NCI-H2029 (cell line): ENCODE measurements around the gene RFTN1.
A peak's percentile ranks its signal among the peaks of the same experiment; 100 is the strongest.

Experiments
- DNase-seq: peaks from one replicate; lab custom pipeline; 2025; lab: John Stamatoyannopoulos, UW

The RFTN1 gene

DNA sequence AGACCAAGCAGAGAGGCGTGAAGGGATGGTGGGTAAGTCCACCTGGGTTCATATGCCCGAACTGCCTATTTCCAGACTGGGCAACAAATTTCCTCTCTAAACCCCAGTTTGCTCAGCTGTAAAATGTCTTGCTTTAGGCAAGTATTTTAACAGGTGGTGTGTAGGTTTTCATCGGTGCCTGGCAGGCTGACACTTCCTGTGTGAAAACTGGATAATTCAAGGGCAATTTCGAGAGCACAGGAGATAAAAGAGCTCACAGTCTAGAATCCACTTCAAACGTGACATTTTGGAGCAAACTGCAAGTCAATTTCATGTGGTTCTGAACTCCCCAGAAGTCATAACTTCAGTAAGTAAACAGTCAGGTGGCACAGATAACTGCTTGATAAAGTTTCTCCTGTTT is 136.3 kb downstream of the RFTN1 start:
- no peak for DNase-seq

DNA sequence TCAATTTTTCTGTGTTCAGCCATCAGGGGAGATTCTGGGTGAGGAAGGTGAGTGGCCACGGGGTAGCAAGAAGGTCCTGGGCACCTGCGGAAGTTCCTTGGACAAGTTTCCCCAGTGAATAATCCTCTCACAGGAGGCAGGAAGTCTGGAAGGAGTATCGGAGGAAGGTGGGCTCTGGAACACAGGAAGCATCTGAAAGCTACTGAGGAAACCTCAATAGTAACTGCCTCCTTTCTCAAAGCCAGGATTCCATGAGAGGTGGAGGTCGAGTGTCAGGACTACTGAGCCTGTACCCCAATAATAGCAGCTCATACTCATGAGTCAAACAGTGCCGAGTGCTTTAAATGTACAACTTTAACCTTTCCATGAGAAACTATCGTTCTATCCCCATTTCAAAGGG is 137.6 kb downstream of the RFTN1 start:
- no peak for DNase-seq

DNA sequence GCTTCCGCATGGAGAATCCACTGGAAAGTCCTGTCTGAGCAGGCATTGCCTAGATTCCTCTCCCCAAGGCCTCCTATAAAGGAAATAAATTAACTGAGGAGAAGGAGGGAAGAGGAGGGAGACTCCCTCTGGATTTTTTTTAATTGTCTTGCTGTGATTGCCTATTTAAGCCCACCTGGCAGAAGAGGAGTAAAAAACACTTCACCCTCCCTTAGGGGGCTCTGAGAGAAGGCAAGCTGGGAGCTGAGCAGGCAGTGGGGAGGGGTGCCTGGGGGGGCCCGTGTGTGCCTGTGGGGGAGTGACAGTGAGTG is 138.6 kb downstream of the RFTN1 start:
- DNase-seq: no peak

DNA sequence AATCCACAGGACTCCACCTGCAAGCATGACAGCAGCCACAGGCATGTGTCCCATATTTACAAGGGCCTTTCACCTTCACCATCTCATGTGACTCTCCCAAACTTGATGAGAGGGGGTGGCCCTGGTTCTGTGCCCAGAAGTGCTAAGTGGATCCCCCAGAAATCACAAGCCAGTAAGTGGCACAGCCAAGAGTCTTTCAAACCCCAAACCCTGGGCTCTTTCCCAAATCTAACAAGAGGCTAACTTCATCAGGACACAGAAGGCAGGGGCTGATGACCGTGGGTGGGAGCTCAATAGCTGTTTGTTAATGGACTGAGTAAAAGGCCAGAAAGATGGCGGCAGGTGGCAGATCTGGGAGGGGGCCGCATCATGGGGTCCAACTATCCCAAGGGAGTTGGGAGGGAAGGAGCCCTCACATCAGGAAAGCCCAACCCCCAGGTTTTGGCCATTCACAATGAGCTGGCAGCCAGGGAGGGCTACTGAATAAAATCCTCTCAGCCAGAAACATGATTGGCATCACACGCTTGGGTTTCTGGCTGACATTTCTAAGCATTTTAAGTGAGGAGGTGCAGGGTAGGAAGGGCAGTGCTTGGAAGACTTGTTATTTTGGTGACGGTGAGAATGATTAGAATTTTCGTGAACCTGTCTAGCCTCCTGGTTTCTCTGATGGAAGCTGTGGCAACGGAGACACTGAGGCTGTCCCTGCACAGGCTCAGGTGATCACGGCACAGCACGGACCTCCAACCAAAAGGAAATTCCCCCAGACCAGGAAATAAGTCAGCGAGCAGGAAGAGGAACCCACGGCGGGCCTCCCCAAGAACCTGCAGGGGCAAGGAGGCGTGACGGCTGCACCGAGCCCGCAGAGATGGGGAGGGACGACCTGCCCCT is 139.2 kb downstream of the RFTN1 start:
- DNase-seq: no peak

DNA sequence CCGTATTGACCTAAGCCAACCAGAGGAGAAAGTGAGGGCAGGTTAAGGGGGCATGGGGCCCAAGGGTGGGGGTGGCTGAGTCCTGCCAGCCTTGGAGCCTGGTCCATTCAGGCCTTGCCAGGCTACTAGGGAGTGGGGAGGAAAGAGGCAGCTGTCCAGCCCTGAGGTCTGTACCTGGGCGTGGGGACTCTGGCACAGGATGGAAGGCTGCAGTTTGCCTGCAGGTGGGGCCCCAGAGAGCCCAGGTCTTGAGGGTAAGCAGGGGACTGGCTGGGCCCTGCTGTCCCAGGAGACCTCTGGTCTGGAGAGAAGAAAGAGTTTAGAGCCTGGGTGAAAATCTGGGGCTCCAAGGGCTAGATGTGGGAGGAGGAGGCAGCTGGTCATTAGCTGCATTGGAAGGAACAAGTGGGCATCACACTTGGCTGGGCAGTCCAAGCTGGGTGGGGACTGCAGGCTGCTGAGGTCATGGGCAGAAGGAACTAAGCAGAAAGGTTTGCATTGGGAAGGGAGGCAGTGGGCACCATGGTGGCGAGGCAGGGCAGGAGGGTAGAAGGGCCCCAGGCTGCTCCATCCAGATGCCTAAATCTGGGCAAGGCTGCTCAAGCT is 140.1 kb downstream of the RFTN1 start:
- DNase-seq: no peak

DNA sequence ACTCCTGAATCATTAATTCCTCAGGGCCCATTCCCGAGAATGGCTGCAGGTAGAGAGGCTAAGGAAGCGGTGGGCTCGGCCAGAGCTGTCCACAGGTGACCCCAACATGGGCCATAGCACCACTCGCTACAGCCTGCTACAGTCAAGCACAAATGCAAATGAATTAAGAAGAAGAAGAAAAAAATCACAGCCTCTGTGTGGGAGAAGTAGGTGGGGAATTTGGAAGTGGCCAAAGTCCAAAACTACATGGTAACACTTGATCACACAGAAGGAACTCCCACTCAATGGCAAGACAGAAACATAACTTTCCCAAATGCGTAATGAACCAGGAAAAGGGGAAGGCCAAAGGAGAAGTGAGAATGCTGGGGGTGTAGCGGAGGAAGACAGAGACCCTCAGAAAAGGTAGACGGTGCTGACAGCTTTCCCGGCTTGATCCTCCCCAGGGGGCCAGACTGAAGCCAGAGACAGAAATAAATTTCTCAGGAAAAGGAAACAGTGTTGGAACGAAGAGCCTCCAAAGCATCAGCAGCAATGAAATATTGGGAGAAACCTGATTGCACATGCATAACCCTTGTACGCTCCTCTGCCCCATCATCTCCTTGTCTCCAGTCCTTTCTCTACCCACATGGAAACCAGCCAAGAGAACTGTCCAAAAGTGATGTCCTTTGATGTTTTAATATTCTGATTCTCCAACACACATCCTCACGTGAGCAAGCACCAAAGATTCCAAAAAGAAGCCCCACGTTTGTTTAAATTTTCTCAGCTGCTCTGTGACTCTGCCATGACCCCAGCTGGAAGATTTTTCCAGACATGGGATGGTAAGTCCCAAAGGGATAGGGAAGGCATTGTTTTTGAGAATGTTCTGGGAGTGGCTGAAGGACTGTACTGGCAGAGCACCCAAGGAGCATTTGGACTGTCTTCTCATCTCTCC is 140.9 kb downstream of the RFTN1 start:
- DNase-seq: no peak

DNA sequence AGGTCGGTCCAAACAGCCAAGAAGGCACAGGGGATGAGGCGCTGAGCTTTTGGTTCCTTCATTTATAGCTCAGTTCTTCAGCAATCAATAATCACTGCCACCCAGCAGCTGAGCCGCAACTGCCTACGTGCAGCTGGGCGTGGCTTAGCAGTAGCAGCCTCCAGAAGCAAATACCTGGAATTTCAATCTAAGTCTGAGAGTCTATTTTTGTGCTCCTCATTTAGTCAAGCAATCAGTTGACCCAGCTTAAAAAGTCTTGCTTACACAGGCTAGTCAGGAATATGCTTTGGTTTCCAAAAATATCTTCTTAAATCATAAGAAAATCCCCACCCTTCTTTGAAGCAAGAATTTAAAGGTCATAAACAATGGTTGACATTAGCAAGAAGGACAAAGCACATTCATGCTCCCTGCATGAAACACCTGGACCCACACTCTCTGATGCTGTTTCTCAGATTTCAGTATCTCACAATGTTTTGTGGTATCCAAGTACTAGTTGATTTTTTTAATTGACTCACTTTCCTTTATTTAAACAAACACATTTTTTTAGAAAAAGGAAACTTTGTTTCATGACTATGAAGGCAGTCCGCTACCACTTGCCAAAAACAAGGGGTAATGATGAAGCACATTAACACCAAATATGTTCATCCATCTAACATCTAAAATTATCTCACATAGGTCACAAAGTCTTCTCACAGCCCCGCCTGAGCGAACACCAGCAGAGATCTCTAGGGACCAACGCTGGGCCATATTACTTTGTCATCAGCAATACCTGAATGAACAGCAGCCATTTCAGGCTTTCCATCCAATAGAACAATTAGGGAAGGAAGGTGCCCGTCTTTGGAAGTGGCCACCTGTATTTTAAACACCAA is 142.4 kb downstream of the RFTN1 start:
- DNase-seq: no peak

DNA sequence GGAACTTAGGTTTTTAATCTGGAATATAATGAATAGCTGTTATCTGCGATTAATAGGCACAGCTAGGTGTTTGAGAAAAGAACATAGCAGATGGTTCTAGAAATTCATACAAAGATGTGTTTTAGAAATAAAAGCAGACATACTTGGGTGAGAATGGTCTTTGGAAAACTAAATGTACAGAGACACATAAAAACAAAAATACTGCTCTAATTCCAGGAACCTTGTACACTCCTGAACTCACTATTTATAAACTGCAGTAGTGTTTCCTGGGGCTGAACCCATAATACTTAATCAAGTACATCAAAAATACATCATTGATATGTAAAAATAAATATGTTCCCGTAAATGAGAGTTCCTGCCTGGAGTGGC is 143.0 kb downstream of the RFTN1 start:
- no peak for DNase-seq

DNA sequence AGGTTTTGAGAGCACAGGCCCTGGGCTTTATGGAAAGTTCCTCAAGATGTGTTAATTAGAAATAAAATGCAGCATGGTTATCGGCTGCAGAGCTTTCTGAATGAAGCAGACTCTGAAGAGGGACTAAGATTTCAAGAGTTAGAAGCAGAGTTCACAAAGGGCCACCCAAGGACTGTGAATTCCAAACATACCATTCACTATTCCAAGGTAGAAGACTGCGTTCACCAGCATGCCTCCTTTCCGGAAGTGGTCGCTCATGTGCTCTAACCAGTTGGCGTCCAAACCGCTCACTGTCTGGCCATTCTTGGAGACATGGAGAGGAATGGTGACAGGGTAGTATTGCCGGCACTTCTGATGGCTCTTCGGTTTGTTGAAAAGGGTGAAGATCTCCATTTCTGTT is 143.6 kb downstream of the RFTN1 start:
- no peak for DNase-seq

DNA sequence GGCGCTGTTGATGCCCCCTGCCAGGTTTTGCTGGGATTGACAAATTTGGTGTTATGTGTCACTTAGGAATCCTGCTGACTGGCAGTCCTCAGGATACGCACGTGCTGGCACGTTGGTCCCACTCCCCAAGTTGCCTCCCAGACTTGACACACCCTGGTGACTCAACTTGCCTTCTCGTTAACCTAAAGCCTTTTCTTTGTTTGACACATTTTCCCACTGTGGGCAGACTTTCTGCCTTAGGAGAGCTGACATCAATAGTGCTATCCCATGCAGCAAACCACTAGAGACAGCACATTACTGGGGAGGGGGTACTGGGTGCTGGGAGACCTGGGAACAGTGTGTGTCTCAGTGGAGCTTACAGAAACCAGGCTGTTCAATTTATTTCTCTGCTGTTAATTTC is 144.2 kb downstream of the RFTN1 start:
- no peak for DNase-seq

DNA sequence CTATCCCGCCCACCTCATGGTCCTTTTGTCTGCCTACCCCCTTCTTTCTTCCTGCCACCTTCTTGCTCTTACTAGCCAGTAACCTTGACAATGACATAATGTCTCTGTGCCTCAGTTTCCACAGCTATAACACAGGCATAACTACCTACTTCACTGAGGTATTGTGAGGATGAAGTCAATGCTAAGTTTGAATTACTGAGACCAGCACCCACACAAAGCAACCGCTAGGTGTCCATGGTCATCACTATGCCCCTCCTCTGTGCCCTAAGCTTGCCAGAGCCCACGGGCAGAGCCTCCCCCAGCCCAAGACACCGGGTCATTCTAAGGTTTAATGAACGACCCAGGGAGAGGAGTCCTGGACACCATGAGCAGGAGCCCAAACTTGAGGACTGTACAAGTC is 146.9 kb downstream of the RFTN1 start:
- no peak for DNase-seq

DNA sequence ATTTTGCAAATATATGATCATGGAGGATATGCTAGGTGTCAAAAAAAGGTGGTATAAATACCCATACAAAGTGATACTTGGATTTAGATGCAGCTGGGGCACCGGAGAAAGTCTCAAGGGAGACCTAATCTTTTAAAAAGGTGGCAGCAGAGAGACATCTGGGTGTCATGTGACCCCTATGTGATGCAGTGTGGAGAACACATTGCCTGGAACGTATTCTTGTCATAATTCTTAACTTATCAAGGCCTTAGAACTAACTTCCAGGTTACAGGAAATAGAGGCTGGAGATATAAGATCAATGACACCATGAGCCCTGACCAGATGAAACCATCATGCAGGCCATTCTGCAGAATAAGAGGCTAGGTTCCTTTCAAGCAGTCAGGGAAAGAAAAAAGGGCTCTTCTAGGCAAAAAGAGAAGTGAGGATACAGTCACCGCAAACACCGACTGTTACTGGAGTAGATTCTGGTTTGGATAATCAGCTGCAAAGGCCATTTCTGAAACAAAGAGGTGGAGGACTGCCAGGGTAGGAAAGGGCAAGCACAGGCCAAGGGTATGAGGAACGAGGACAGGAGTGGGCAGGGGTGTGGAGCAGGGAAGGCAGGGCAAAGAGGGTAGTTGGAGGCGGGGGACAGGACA is 147.9 kb downstream of the RFTN1 start:
- no peak for DNase-seq

DNA sequence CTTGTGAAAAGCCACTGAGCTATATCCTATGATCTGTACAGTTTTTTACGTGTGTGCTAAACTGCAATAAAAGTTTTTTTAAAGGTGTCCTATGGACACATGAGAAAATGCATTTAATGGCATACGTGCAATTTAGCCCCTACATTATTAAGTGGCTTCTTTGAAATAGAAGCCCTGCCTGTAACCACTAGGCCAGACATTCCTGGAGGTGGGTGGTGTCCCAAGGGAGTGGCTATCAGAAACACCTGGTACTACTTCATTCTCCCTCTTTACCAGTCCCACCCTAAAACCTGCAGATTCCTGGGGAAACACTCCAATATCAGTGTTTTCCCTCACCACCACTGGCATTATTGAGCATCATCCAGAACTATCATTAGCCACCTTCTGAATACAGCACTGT is 148.5 kb downstream of the RFTN1 start:
- DNase-seq: no peak

DNA sequence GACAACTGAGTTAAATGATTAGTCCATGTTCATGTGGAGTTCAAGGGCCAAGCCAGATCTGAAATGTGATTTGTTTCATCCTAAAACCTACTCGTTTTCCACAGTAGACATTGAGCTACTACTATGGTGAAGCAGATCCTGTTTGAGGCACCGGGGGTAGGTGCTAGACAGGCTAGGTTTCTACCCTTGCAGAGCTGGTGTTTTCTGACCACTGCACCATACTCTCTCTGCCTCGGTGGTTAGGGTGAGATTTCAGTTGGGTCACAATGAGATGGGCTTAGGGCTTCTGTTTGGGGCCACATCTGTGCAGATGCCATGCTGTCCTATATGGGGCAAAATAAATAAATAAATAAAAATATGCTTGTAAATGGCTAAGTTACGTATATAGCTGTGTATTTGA is 149.2 kb downstream of the RFTN1 start:
- no peak for DNase-seq

DNA sequence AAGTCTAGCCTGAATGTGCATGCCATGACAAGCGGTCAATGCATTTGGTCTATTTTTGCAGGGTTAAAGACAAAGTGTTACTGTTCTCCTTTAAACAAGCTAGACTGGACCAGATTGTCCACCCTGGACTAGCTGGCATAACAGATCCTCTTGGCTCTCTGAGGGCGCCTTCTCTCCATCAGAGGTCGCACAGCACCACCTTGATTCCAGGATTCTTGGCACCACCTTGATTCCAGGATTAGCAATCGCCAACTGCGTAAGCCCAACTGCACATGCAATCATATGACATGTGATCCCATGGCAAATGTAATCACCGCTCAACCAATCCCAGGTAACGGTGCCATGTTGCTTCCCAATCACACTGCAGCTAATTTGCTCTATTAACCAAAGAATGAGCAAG is 149.9 kb downstream of the RFTN1 start:
- DNase-seq: no peak

DNA sequence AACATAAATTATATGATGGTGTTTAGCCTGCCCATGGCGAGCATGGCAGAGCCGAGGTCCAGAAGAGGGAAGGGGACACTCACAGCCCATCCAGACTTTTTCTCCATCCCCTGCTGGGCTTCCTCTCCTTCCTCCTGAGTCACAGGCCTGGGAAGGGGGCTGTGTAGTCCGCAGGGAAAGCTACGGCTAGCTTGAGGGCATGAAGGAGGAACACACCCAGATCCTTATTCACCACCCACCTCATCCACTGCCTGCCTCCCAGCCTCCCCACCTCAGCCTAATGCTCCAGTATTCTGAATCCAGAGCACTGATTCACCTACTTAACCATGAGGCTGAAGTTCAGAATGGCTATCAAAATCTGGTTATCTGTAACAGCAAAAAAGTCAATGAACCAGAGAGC is 150.7 kb downstream of the RFTN1 start:
- no peak for DNase-seq

DNA sequence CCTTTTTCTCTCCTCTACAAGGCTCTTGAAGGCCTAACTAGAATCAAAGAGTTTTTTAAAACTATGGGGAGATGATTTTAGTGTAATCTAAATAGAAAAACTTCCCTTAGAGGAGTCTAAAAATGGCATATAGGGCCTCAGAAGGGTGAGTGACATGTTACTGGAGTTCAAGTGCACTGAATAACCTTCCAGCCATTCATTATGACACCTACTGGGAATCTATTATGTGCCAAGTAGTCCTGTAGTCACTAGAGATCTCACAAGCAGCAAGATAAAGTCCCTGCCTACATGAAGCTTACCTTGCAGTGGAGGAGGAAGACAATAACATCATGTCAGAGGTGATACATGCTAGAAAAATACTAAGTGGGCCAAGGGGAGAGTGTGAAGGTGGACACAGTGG is 152.4 kb downstream of the RFTN1 start:
- no peak for DNase-seq

DNA sequence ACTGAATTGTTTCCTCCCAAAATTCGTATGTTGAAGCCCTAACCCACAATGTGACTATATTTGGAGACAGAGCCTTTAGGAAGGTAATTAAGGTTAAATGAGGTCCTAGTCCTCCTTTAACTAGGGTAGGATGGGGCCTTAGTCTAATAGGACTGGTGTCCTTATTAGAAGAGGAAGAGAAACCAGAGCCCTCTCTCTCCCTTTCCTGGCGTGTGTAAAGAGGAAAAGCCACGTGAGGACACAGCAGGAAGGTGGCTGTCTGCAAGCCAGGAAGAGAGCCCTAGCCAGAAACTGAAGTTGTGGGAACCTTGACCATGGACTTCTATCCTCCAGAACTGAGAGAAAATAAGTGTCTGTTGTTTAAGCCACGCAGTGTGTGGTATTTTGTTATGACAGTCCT is 154.2 kb downstream of the RFTN1 start:
- peak; percentile 65 for DNase-seq

DNA sequence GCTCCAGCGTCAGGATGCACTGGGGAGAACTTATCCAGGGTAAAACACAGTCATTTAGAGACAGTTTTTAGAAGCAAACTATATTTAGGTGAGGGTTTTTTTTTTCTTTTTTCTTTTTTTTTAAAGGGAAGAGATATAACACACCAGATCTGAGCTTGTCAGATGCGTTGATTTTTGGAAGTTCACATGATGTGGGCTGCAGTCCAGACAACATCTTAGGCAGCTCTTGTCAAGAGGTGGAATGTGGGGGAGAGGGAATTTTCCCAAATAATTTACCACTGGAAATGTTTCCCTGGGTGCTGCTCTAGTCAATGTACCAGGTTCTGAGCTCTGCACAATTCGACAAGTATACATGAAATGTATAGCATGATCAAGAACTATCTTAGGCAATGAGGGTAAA is 155.2 kb downstream of the RFTN1 start:
- no peak for DNase-seq

DNA sequence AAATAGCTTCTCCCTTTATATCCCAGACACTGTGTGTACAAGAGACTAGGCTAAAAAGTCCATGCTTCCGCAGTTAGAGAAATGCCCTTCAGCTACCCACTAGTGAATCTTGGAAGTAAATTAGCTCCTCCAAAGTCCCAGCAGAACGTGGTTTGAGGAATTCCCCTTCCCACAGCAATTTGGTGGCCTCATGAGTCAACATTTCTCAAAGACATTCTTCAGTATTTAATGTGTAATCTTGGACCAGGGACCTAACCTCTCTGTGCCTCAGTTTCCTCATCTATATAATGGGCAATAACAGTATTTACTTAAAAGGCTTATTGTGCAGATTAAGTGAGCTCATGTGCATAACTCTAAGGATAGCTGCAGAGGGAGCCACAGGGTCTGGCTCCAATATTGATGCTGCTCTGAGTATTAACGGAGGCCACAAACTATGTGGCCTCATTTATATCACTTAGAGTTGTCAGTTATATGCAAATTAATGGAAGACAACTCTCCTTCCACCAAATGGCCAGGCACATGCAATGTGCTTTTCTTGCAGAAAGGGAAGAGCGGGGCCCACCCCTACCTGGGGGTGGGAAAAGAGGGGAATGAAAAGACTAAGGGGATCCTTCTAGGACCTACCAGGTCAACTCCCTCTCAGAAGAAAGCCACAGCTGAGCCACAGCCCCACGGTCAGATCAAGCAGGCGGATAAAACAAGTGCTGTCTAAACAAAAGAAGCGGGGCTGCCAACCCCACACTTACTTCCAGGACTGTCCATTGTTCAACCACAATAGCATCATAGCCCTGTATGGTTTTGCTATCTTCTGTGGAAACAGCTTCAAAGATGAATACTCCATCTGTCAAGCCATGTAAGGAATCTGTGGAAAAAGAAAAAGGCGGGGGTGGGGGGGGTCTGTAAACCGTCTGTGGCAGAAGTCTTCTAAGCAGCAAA is 156.0 kb downstream of the RFTN1 start:
- DNase-seq: peak; percentile 34
